Tibial artery (tissue), 4 donors: ENCODE data around the gene PHF21A.
"Not testable (repeated sequence)": the region's sequence is repeated elsewhere in the genome, so short reads cannot be mapped to it uniquely, and the experiment has no call there.

Experiments
- DNase-seq, 2 donors: peaks; one replicate each; pipeline ENCODE4 v3.0.0-alpha.2; 2019
- H3K27ac ChIP-seq, 2 donors: fragments of 200-600 bp; sonication (generic) in 1 of 2; 1 replicate in 1 of 2; 2 replicates in 1 of 2; pipeline ENCODE4 v1.5.1; 2018 to 2019; ENCODE audit warnings: mild to moderate bottlenecking in 1 of 2
- H3K27me3 ChIP-seq, 2 donors: fragments of 200-600 bp; sonication (generic) in 1 of 2; one replicate each; pipeline versions ENCODE4 v1.5.1 to v1.6.0; 2016 to 2019
- H3K36me3 ChIP-seq, 3 donors: fragments of 200-600 bp; sonication (generic) in 2 of 3; one replicate each; pipeline ENCODE4 v1.5.1; 2016 to 2019; ENCODE audit warnings: mild to moderate bottlenecking in 2 of 3
- H3K4me1 ChIP-seq, 4 donors: fragments of 200-600 bp; sonication (generic) in 2 of 4; 1 replicate in 3 of 4; 2 replicates in 1 of 4; pipeline ENCODE4 v1.5.1; 2016 to 2019
- H3K4me3 ChIP-seq, 2 donors: fragments of 200-600 bp; sonication (generic) in 1 of 2; 1 replicate in 1 of 2; 2 replicates in 1 of 2; pipeline ENCODE4 v1.5.1; 2018 to 2019; ENCODE audit warnings: mild to moderate bottlenecking in 2 of 2
- H3K9me3 ChIP-seq, 3 donors: fragments of 200-600 bp; sonication (generic) in 1 of 3; one replicate each; pipeline ENCODE4 v1.5.1; 2016 to 2019
- CTCF ChIP-seq, 2 experiments: fragments of 200-600 bp in 1 of 2; fragments of 450-650 bp in 1 of 2; IDR thresholded peaks; one replicate each; pipeline ENCODE4 v1.5.1; 2017 to 2019; ENCODE audit warnings: antibody characterized with exemption in 2 of 2, mild to moderate bottlenecking in 1 of 2, moderate library complexity in 1 of 2
- intact Hi-C: fragments of 100-400 bp; cut with DNase I; formaldehyde crosslinking; loops from one replicate; pipeline ENCODE4 v1.15.0; 2023; ENCODE audit warnings: low total_unique reads

The PHF21A gene

GRCh38 chr11:46018651-46019050 lies 102.6 kb downstream of the PHF21A start:
- no peak overlapping the region for H3K4me3 ChIP-seq
- H3K36me3 ChIP-seq: peaks cover 0 to 8% (median 0%) of the 10 kb centered on the region in 3 donors
- no peaks in the 10 kb centered on the region for H3K9me3 ChIP-seq
- no peaks in the 10 kb centered on the region for H3K4me1 ChIP-seq
- no peak for DNase-seq
- no peaks in the 10 kb centered on the region for H3K27me3 ChIP-seq
- H3K27ac ChIP-seq: no peak overlapping the region
- intact Hi-C loops: no loop called here
- TF ChIP-seq CTCF (IDR thresholded peaks at IDR 0.05): no peak

- Histone ChIP-seq H3K9me3 (no peaks in the 10 kb centered on the region), H3K27ac (no peak overlapping the region), H3K4me1 (no peaks in the 10 kb centered on the region), H3K36me3 (peaks cover 0 to 8% (median 0%) of the 10 kb centered on the region in 3 donors), H3K27me3 (no peaks in the 10 kb centered on the region), H3K4me3 (no peak overlapping the region)
- no peak for DNase-seq
- intact Hi-C loops: no loop called here
- TF ChIP-seq CTCF (IDR thresholded peaks at IDR 0.05): no peak
Measured at GRCh38 chr11:46017341-46017740, 103.9 kb downstream of the PHF21A start.

- DNase-seq: no peak
- intact Hi-C loops: no loop called here
- TF ChIP-seq CTCF (IDR thresholded peaks at IDR 0.05): no peak
- Histone ChIP-seq H3K27ac (no peak overlapping the region), H3K27me3 (no peaks in the 10 kb centered on the region), H3K36me3 (peaks cover 0 to 3% (median 0%) of the 10 kb centered on the region in 3 donors), H3K4me3 (no peak overlapping the region), H3K4me1 (no peaks in the 10 kb centered on the region), H3K9me3 (no peaks in the 10 kb centered on the region)
Measured at GRCh38 chr11:46015941-46016340, 105.3 kb downstream of the PHF21A start.

GRCh38 chr11:46014168-46014567 lies 107.1 kb downstream of the PHF21A start:
- intact Hi-C loops, H3K4me1 ChIP-seq: not testable (repeated sequence)

GRCh38 chr11:46012185-46012584 lies 109.1 kb downstream of the PHF21A start:
- H3K36me3 ChIP-seq: no peaks in the 10 kb centered on the region
- intact Hi-C loops: no loop called here
- no peak for TF ChIP-seq CTCF (IDR thresholded peaks at IDR 0.05)
- no peaks in the 10 kb centered on the region for H3K27me3 ChIP-seq
- no peak for DNase-seq
- H3K9me3 ChIP-seq: no peaks in the 10 kb centered on the region
- no peak overlapping the region for H3K27ac ChIP-seq
- H3K4me1 ChIP-seq: no peaks in the 10 kb centered on the region
- H3K4me3 ChIP-seq: no peak overlapping the region

More at GRCh38 chr11:46014168-46014567, 107.1 kb downstream of the PHF21A start:
- H3K36me3 ChIP-seq, H3K9me3 ChIP-seq, H3K27ac ChIP-seq, DNase-seq, H3K4me3 ChIP-seq, H3K27me3 ChIP-seq: not testable (repeated sequence)

- Histone ChIP-seq H3K4me3 (no peak overlapping the region), H3K9me3 (no peaks in the 10 kb centered on the region), H3K27me3 (no peaks in the 10 kb centered on the region), H3K4me1 (no peaks in the 10 kb centered on the region), H3K27ac (no peak overlapping the region), H3K36me3 (no peaks in the 10 kb centered on the region)
- intact Hi-C loops: no loop called here
- no peak for DNase-seq
- TF ChIP-seq CTCF (IDR thresholded peaks at IDR 0.05): no peak
Measured at GRCh38 chr11:46010100-46010499, 111.2 kb downstream of the PHF21A start.
